HepG2 (cell line): Measurements from ENCODE around the gene ASTN1. TPM values are rescaled to one million over a fixed set of nuclear protein-coding genes. Genes with fewer than 3 reads are reported as not detected.

Source experiments
- BHLHE40 ChIP-seq: IDR thresholded peaks from 2 replicates; pipeline ENCODE4 v1.6.1; 2011; ENCODE audit warnings: low read length, improper control_type of control experiment
- MTF2 ChIP-seq: sonication (generic); formaldehyde crosslinking; IDR thresholded peaks from 2 replicates; pipeline ENCODE4 v1.5.0; 2020; ENCODE audit warnings: missing genetic modification reagents, borderline replicate concordance
- NCOA5 ChIP-seq: sonication (generic); formaldehyde crosslinking; IDR thresholded peaks from 2 replicates; pipeline ENCODE4 v1.4.0; 2020; ENCODE audit warnings: missing genetic modification reagents
- NFAT5 ChIP-seq: sonication (generic); formaldehyde crosslinking; IDR thresholded peaks from 2 replicates; pipeline ENCODE4 v1.4.0; 2020; ENCODE audit warnings: missing genetic modification reagents
- ZNF3 ChIP-seq: IDR thresholded peaks from 2 replicates; pipeline ENCODE4 v1.7.0; 2017; ENCODE audit warnings: inconsistent platforms
- ZNF512B ChIP-seq: sonication (generic); formaldehyde crosslinking; IDR thresholded peaks from 2 replicates; pipeline ENCODE4 v1.5.1; 2020; ENCODE audit warnings: missing genetic modification reagents, mild to moderate bottlenecking, borderline replicate concordance
- ZNF709 ChIP-seq: sonication (generic); formaldehyde crosslinking; IDR thresholded peaks from 2 replicates; pipeline ENCODE4 v1.5.0; 2020; ENCODE audit warnings: mild to moderate bottlenecking, missing genetic modification reagents
- ZNF740 ChIP-seq: sonication (generic); formaldehyde crosslinking; IDR thresholded peaks from 2 replicates; pipeline ENCODE4 v1.4.0; 2020; ENCODE audit warnings: missing genetic modification reagents
- ZSCAN25 ChIP-seq: sonication (generic); formaldehyde crosslinking; IDR thresholded peaks from 2 replicates; pipeline ENCODE4 v1.8.0; 2022; ENCODE audit warnings: mild to moderate bottlenecking, missing genetic modification reagents
- polyA plus RNA-seq, 8 experiments: library from polyadenylated mRNA; depleted of rRNA in 3 of 8; stranded (reverse) in 7 of 8; unstranded in 1 of 8; fragments of >200 nt; fragmentation: Illumina TruSeq in 4 of 8; extraction: Trizol in 4 of 8; gene quantifications; 2 replicates each; pipeline versions ENCODE4 v1.2.1 to v1.2.3, GENCODE V29; 2011 to 2016; ENCODE audit warnings: low read depth in 4 of 8, missing spikeins in 1 of 8, mixed read lengths in 1 of 8; ENCODE audit not compliant: insufficient read depth in 1 of 8
- total RNA-seq, 5 experiments: library from RNA; depleted of rRNA; stranded (reverse); fragments of >200 nt; fragmentation: Illumina TruSeq; extraction: Trizol; gene quantifications; 2 replicates each; pipeline ENCODE4 v1.2.3, GENCODE V29; 2016; ENCODE audit warnings: low read depth in 1 of 5

Gene ASTN1
- total and polyA plus RNA-seq, 2 of the 13 experiments (the other 11 are each of a cell fraction or from before 2014, with no cell fraction given): not detected

GRCh38 chr1:177014325-177014724 lies 150.2 kb downstream of the ASTN1 start (continued):
- TF ChIP-seq ZNF512B (CRISPR knock-in tag) (no peak), NFAT5 (no peak), BHLHE40 (no peak), ZNF3 (CRISPR knock-in tag) (no peak), MTF2 (CRISPR knock-in tag) (no peak), ZSCAN25 (no peak), NCOA5 (no peak), ZNF740 (CRISPR knock-in tag) (no peak), ZNF709 (CRISPR knock-in tag) (no peak)
